GM12878 (cell line): ENCODE results near the gene RETN. TPM values are rescaled to one million over a fixed set of nuclear protein-coding genes. Genes with fewer than 3 reads are reported as not detected.
A peak's percentile ranks its signal among the peaks of the same experiment; 100 is the strongest.

Experiments used
- CHD1 ChIP-seq: IDR thresholded peaks from 2 replicates; pipeline ENCODE4 v1.6.1; 2012; ENCODE audit warnings: low read depth, low read length, improper control_type of control experiment
- LARP7 ChIP-seq: fragments of 450-650 bp; IDR thresholded peaks from 2 replicates; pipeline ENCODE4 v1.6.1; 2017; ENCODE audit warnings: mild to moderate bottlenecking
- SMAD1 ChIP-seq: fragments of 450-650 bp; IDR thresholded peaks from 2 replicates; pipeline ENCODE4 v1.6.1; 2018; ENCODE audit warnings: mild to moderate bottlenecking, low read depth; ENCODE audit not compliant: partially characterized antibody
- SMAD5 ChIP-seq: IDR thresholded peaks from 2 replicates; pipeline ENCODE4 v1.6.1; 2016; ENCODE audit warnings: antibody characterized with exemption, low read depth
- polyA plus RNA-seq, 11 experiments: library from polyadenylated mRNA; depleted of rRNA in 4 of 11; unstranded in 6 of 11; stranded (reverse) in 5 of 11; fragments of >200 nt; fragmentation: Nextera tagmentation in 4 of 11; fragmentation: Illumina TruSeq in 1 of 11; extraction: Ambion mirVana in 4 of 11; extraction: Trizol in 1 of 11; gene quantifications; 1 replicate in 1 of 11; 2 replicates in 10 of 11; pipeline versions ENCODE4 v1.2.1 to v1.2.3, GENCODE V29; 2011 to 2016; ENCODE audit warnings: inconsistent platforms in 2 of 11, missing spikeins in 2 of 11, low read depth in 1 of 11
- total RNA-seq, 4 experiments: library from RNA; depleted of rRNA in 3 of 4; stranded (reverse); fragments of >200 nt in 3 of 4; fragmentation: Illumina TruSeq in 1 of 4; extraction: Trizol in 1 of 4; gene quantifications; 2 replicates each; pipeline versions ENCODE4 v1.2.1 to v1.2.3, GENCODE V29; 2013 to 2021
- TF ChIP-seq, protein P1 (sequence below): fragments of 450-650 bp; formaldehyde crosslinking; IDR thresholded peaks from 2 replicates; pipeline ENCODE4 v1.5.0; 2022; ENCODE audit warnings: mild to moderate bottlenecking, missing genetic modification characterization
- TF ChIP-seq, protein P2 (sequence below): fragments of 150-350 bp; IDR thresholded peaks from 2 replicates; pipeline ENCODE4 v1.6.1; 2014; ENCODE audit warnings: mild to moderate bottlenecking, low read depth, low read length

The RETN gene
- total and polyA plus RNA-seq, 10 of the 15 experiments (the other 5 are each of a cell fraction or from before 2014, with no cell fraction given): 0.26 TPM; not detected in 9

DNA sequence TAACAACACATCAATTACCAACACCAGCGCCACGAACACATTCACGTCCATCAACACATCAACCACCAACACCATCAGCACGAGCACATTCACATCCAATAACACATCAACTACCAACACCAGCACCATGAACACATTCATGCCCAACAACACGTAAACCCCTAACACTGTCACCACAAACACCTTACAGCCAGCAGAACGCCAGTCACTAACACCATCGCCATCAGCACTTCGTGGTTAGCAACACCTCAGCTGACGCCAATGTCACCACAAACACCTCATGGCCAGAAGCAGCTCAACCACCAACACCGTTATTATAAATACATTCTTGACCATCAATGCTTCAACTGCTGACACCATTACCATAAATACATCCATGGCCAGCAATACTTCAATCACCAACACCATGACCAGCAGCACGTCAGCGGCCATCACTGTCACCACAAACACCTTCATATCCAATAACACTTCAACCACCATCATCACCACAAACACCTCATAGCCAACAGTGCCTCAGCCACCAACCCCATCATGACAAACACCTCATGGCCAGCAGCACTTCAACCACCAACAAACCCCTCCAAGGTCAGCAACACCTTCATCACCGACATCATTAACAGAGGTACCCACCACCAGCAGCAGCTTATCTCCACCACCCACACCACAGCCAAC is 23.7 kb downstream of the RETN start (continued):
- TF ChIP-seq, protein P1, sequence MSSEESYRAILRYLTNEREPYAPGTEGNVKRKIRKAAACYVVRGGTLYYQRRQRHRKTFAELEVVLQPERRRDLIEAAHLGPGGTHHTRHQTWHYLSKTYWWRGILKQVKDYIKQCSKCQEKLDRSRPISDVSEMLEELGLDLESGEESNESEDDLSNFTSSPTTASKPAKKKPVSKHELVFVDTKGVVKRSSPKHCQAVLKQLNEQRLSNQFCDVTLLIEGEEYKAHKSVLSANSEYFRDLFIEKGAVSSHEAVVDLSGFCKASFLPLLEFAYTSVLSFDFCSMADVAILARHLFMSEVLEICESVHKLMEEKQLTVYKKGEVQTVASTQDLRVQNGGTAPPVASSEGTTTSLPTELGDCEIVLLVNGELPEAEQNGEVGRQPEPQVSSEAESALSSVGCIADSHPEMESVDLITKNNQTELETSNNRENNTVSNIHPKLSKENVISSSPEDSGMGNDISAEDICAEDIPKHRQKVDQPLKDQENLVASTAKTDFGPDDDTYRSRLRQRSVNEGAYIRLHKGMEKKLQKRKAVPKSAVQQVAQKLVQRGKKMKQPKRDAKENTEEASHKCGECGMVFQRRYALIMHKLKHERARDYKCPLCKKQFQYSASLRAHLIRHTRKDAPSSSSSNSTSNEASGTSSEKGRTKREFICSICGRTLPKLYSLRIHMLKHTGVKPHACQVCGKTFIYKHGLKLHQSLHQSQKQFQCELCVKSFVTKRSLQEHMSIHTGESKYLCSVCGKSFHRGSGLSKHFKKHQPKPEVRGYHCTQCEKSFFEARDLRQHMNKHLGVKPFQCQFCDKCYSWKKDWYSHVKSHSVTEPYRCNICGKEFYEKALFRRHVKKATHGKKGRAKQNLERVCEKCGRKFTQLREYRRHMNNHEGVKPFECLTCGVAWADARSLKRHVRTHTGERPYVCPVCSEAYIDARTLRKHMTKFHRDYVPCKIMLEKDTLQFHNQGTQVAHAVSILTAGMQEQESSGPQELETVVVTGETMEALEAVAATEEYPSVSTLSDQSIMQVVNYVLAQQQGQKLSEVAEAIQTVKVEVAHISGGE (CRISPR knock-in tag): no peak
- TF ChIP-seq CHD1 (no peak), LARP7 (no peak), SMAD5 (no peak), SMAD1 (peak; percentile 67)
- TF ChIP-seq, protein P2, sequence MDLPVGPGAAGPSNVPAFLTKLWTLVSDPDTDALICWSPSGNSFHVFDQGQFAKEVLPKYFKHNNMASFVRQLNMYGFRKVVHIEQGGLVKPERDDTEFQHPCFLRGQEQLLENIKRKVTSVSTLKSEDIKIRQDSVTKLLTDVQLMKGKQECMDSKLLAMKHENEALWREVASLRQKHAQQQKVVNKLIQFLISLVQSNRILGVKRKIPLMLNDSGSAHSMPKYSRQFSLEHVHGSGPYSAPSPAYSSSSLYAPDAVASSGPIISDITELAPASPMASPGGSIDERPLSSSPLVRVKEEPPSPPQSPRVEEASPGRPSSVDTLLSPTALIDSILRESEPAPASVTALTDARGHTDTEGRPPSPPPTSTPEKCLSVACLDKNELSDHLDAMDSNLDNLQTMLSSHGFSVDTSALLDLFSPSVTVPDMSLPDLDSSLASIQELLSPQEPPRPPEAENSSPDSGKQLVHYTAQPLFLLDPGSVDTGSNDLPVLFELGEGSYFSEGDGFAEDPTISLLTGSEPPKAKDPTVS: no peak
